Stimulated activated naive CD4-positive, alpha-beta T cell (primary cell): Measurements from ENCODE around the gene SGTA.

Experiments used
- DNase-seq, 6 experiments: peaks; one replicate each; lab custom pipeline; 2025; lab: John Stamatoyannopoulos, UW

SGTA gene

GRCh38 chr19:2754659-2755447, 28.2 kb downstream of the SGTA start:
- DNase-seq: no peak

GRCh38 chr19:2751438-2751830, 31.6 kb downstream of the SGTA start:
- no peak for DNase-seq

GRCh38 chr19:2750808-2751437, 32.1 kb downstream of the SGTA start:
- no peak for DNase-seq

- DNase-seq: no peak
These were observed 35.7 kb downstream of the SGTA start for GRCh38 chr19:2747349-2747748.

GRCh38 chr19:2744113-2744512, 39.0 kb downstream of the SGTA start:
- no peak for DNase-seq

GRCh38 chr19:2743099-2743498, 40.0 kb downstream of the SGTA start:
- DNase-seq: no peak

- no peak for DNase-seq
These were observed 42.8 kb downstream of the SGTA start for GRCh38 chr19:2740314-2740656.

- peak; percentile 93 to 98 (median 97) for DNase-seq
These were observed 43.3 kb downstream of the SGTA start, which contains the start of gene SLC39A3 for GRCh38 chr19:2739602-2740313. Gene SLC39A3, minus strand, starts transcription at chr19:2740017. Its CDS starts 2,760 bp downstream, at chr19:2737257.

GRCh38 chr19:2736550-2737190, 46.4 kb downstream of the SGTA start:
- DNase-seq: no peak

- DNase-seq: no peak
These were observed 47.7 kb downstream of the SGTA start for GRCh38 chr19:2735374-2735773.

GRCh38 chr19:2734589-2735288, 48.3 kb downstream of the SGTA start:
- DNase-seq: no peak

GRCh38 chr19:2733930-2734588, 49.0 kb downstream of the SGTA start:
- DNase-seq: no peak

- no peak for DNase-seq
These were observed 50.2 kb downstream of the SGTA start for GRCh38 chr19:2732883-2733282.

GRCh38 chr19:2732157-2732725, 50.8 kb downstream of the SGTA start:
- no peak for DNase-seq

- DNase-seq: no peak
These were observed 51.7 kb downstream of the SGTA start for GRCh38 chr19:2731181-2731995.

GRCh38 chr19:2729943-2730818, 52.9 kb downstream of the SGTA start:
- no peak for DNase-seq

GRCh38 chr19:2728783-2729387, 54.2 kb downstream of the SGTA start:
- no peak for DNase-seq

GRCh38 chr19:2727640-2727944, 55.5 kb downstream of the SGTA start:
- no peak for DNase-seq
